ENCODE results near the gene CAPZB. TPM values are rescaled to one million over a fixed set of nuclear protein-coding genes. Genes with fewer than 3 reads are reported as not detected.

The CAPZB gene
- total and polyA plus RNA-seq, 2 experiments from 2014 or later, result 86.2 to 278 TPM

GRCh38 chr1:19456968-19457441, 28.3 kb downstream of the CAPZB start:
- Histone ChIP-seq H3K4me1 (ENCODE audit: low read depth) (peaks cover 28% of the 10 kb centered on the region), H3K9me3 (ENCODE audit: low read depth) (no peaks in the 10 kb centered on the region), H3K4me3 (no peak overlapping the region), H3K27ac (no peak overlapping the region), H3K36me3 (no peaks in the 10 kb centered on the region), H3K27me3 (no peaks in the 10 kb centered on the region)
- peak in 1 of 2 donors; percentile 73 for DNase-seq (ENCODE audit: low read depth in 1 of 2, low spot score in 1 of 2)
- TF ChIP-seq CTCF (IDR thresholded peaks at IDR 0.05; ENCODE audit: low read depth, low read length), result no peak

GRCh38 chr1:19455353-19455752, 30.0 kb downstream of the CAPZB start:
- Histone ChIP-seq H3K4me3 (no peak overlapping the region), H3K36me3 (no peaks in the 10 kb centered on the region), H3K27ac (no peak overlapping the region), H3K4me1 (ENCODE audit: low read depth) (peaks cover 28% of the 10 kb centered on the region), H3K27me3 (no peaks in the 10 kb centered on the region), H3K9me3 (ENCODE audit: low read depth) (no peaks in the 10 kb centered on the region)
- DNase-seq (ENCODE audit: low read depth in 1 of 2, low spot score in 1 of 2), result no peak
- TF ChIP-seq CTCF (IDR thresholded peaks at IDR 0.05; ENCODE audit: low read depth, low read length), result no peak

GRCh38 chr1:19454265-19455146, 30.8 kb downstream of the CAPZB start:
- no peak for TF ChIP-seq CTCF (IDR thresholded peaks at IDR 0.05; ENCODE audit: low read depth, low read length)

GRCh38 chr1:19453741-19454201, 31.6 kb downstream of the CAPZB start:
- Histone ChIP-seq H3K27ac (no peak overlapping the region), H3K4me3 (no peak overlapping the region), H3K4me1 (ENCODE audit: low read depth) (peaks cover 36% of the 10 kb centered on the region), H3K27me3 (no peaks in the 10 kb centered on the region), H3K9me3 (ENCODE audit: low read depth) (no peaks in the 10 kb centered on the region), H3K36me3 (no peaks in the 10 kb centered on the region)
- TF ChIP-seq CTCF (IDR thresholded peaks at IDR 0.05; ENCODE audit: low read depth, low read length), result no peak
- no peak for DNase-seq (ENCODE audit: low read depth in 1 of 2, low spot score in 1 of 2)

More at GRCh38 chr1:19454265-19455146, 30.8 kb downstream of the CAPZB start:
- Histone ChIP-seq H3K9me3 (ENCODE audit: low read depth) (no peaks in the 10 kb centered on the region), H3K36me3 (no peaks in the 10 kb centered on the region), H3K4me1 (ENCODE audit: low read depth) (peaks cover 31% of the 10 kb centered on the region), H3K27me3 (no peaks in the 10 kb centered on the region), H3K27ac (no peak overlapping the region), H3K4me3 (no peak overlapping the region)
- DNase-seq (ENCODE audit: low read depth in 1 of 2, low spot score in 1 of 2), result no peak

- Histone ChIP-seq H3K4me3 (no peak overlapping the region), H3K27me3 (no peaks in the 10 kb centered on the region), H3K9me3 (ENCODE audit: low read depth) (no peaks in the 10 kb centered on the region), H3K4me1 (ENCODE audit: low read depth) (peaks cover 43% of the 10 kb centered on the region), H3K36me3 (no peaks in the 10 kb centered on the region), H3K27ac (no peak overlapping the region)
- DNase-seq (ENCODE audit: low read depth in 1 of 2, low spot score in 1 of 2), result peak in 1 of 2 donors; percentile 81
- TF ChIP-seq CTCF (IDR thresholded peaks at IDR 0.05; ENCODE audit: low read depth, low read length), result no peak
Measured at GRCh38 chr1:19452221-19452663, 33.1 kb downstream of the CAPZB start.
